HCT116 (cell line): ENCODE data around the gene CHAF1B. TPM values are rescaled to one million over a fixed set of nuclear protein-coding genes. Genes with fewer than 3 reads are reported as not detected.
"Not testable (repeated sequence)": the region's sequence is repeated elsewhere in the genome, so short reads cannot be mapped to it uniquely, and the experiment has no call there.

Experiments used
- ATAC-seq: fragments of 200-7000 bp; cut with Tn5 transposase; 2 replicates; pipeline ENCODE4 v1.9.1; 2020; ENCODE audit warnings: mild to moderate bottlenecking, moderate library complexity
- BruUV-seq: library from RNA; stranded (reverse); fragments of 400-500 nt; replicated peaks from 2 replicates; lab custom pipeline; 2021; lab: Mats Ljungman, UMichigan
- CTCF ChIA-PET: fragments of 300-600 bp; sonication (Branson Sonifier 250); formaldehyde crosslinking; loops from one replicate; lab custom pipeline; 2021; ENCODE audit warnings: antibody characterized with exemption; lab: Charles Lee
- POLR2A ChIA-PET: fragments of 300-600, 350-600 bp; sonication (Branson Sonifier 250); formaldehyde crosslinking; loops from one replicate; lab custom pipeline; 2021; ENCODE audit warnings: antibody characterized with exemption; lab: Charles Lee
- RAD21 ChIA-PET, 2 experiments: fragments of 300-600 bp; sonication (Branson Sonifier 250); formaldehyde crosslinking; loops; one replicate each; lab custom pipeline; 2023; ENCODE audit warnings: low total read pairs in 2 of 2; ENCODE audit not compliant: uncharacterized antibody in 2 of 2, unreplicated experiment in 2 of 2, low non-redundant PET in 1 of 2; lab: Charles Lee
- DNase-seq: peaks from one replicate; pipeline ENCODE4 v3.0.0-alpha.2; 2010; ENCODE audit warnings: low read depth, low spot score
- H2AFZ ChIP-seq: fragments of 200-600 bp; shearing (Covaris generic), sonication (generic); 2 replicates; pipeline ENCODE4 v1.6.1; 2017; ENCODE audit warnings: low read depth, mixed run types, mixed read lengths, antibody characterized with exemption, low read length; ENCODE audit not compliant: poor library complexity, severe bottlenecking
- H3K27ac ChIP-seq: 2 replicates; pipeline ENCODE4 v1.5.1; 2012; ENCODE audit warnings: low read depth, low read length
- H3K27me3 ChIP-seq: fragments of 200-600 bp; sonication (generic); 2 replicates; pipeline ENCODE4 v1.6.1; 2016; ENCODE audit warnings: mixed run types, low read length, mixed read lengths; ENCODE audit not compliant: insufficient read depth
- H3K36me3 ChIP-seq, 2 experiments: fragments of 200-500 bp in 1 of 2; fragments of 200-600 bp in 1 of 2; sonication (Bioruptor generic) in 1 of 2; sonication (generic) in 1 of 2; 2 replicates each; pipeline versions ENCODE4 v1.5.1 to v1.6.1; 2014 to 2016; ENCODE audit warnings: low read length in 2 of 2, inconsistent platforms in 1 of 2, mixed read lengths in 1 of 2, mixed run types in 1 of 2; ENCODE audit not compliant: insufficient read depth in 2 of 2, control insufficient read depth in 1 of 2
- H3K4me1 ChIP-seq, 2 experiments: fragments of 200-600 bp in 1 of 2; sonication (generic) in 1 of 2; 2 replicates each; pipeline versions ENCODE4 v1.5.1 to v1.6.1; 2012 to 2017; ENCODE audit warnings: low read length in 2 of 2, inconsistent platforms in 1 of 2, mild to moderate bottlenecking in 1 of 2, mixed read lengths in 1 of 2, mixed run types in 1 of 2, moderate library complexity in 1 of 2; ENCODE audit not compliant: insufficient read depth in 2 of 2, control insufficient read depth in 1 of 2
- H3K4me2 ChIP-seq: fragments of 200-600 bp; sonication (generic); 2 replicates; pipeline ENCODE4 v1.6.1; 2017; ENCODE audit warnings: mixed run types, low read length, mixed read lengths
- H3K4me3 ChIP-seq, 2 experiments: fragments of 200-600 bp in 1 of 2; sonication (generic) in 1 of 2; replicated peaks in 1 of 2; 2 replicates each; pipeline ENCODE4 v1.5.1; 2011 to 2016; ENCODE audit warnings: low read length in 2 of 2, control low read depth in 1 of 2, low read depth in 1 of 2, mild to moderate bottlenecking in 1 of 2, mixed read lengths in 1 of 2, mixed run types in 1 of 2
- H3K79me2 ChIP-seq: fragments of 200-600 bp; sonication (generic); 2 replicates; pipeline ENCODE4 v1.6.1; 2017; ENCODE audit warnings: mild to moderate bottlenecking, mixed run types, low read length, moderate library complexity, mixed read lengths; ENCODE audit not compliant: insufficient read depth
- H3K9ac ChIP-seq: fragments of 200-600 bp; sonication (generic); 2 replicates; pipeline ENCODE4 v1.6.1; 2016; ENCODE audit warnings: low read length, mixed read lengths
- H3K9me2 ChIP-seq: fragments of 200-600 bp; sonication (generic), shearing (Covaris generic); 2 replicates; pipeline ENCODE4 v1.6.1; 2017; ENCODE audit warnings: mixed run types, mild to moderate bottlenecking, moderate library complexity; ENCODE audit not compliant: insufficient read depth
- H3K9me3 ChIP-seq, 2 experiments: fragments of 200-500 bp in 1 of 2; fragments of 200-600 bp in 1 of 2; sonication (Bioruptor generic) in 1 of 2; sonication (generic) in 1 of 2; 2 replicates each; pipeline ENCODE4 v1.6.1; 2014 to 2017; ENCODE audit warnings: low read length in 2 of 2, mixed read lengths in 2 of 2, inconsistent platforms in 1 of 2, low read depth in 1 of 2, mild to moderate bottlenecking in 1 of 2, mixed run types in 1 of 2, moderate library complexity in 1 of 2; ENCODE audit not compliant: control insufficient read depth in 1 of 2, insufficient read depth in 1 of 2
- H4K20me1 ChIP-seq: fragments of 200-600 bp; sonication (generic), shearing (Covaris generic); 2 replicates; pipeline ENCODE4 v1.6.1; 2017; ENCODE audit warnings: mixed run types, mild to moderate bottlenecking, moderate library complexity; ENCODE audit not compliant: insufficient read depth
- CBX3 ChIP-seq: IDR thresholded peaks from 2 replicates; pipeline ENCODE4 v1.6.1; 2012; ENCODE audit warnings: low read depth
- FOSL1 ChIP-seq: IDR thresholded peaks from 2 replicates; pipeline ENCODE4 v1.6.1; 2012; ENCODE audit warnings: low read depth
- MAX ChIP-seq: IDR thresholded peaks from 2 replicates; pipeline ENCODE4 v1.6.1; 2012
- POLR2A ChIP-seq: IDR thresholded peaks from 2 replicates; pipeline ENCODE4 v1.7.0; 2011; ENCODE audit warnings: borderline replicate concordance; ENCODE audit not compliant: insufficient read depth, insufficient read length; ENCODE audit errors: extremely low read depth
- POLR2AphosphoS5 ChIP-seq: IDR thresholded peaks from 2 replicates; pipeline ENCODE4 v1.6.1; 2011; ENCODE audit warnings: mild to moderate bottlenecking, low read depth, low read length, moderate library complexity
- TCF7L2 ChIP-seq: IDR thresholded peaks from 2 replicates; pipeline ENCODE4 v1.7.0; 2011; ENCODE audit warnings: borderline replicate concordance, inconsistent platforms; ENCODE audit not compliant: insufficient read depth, insufficient read length; ENCODE audit errors: extremely low read depth
- ZBTB33 ChIP-seq: IDR thresholded peaks from 2 replicates; pipeline ENCODE4 v1.6.1; 2011; ENCODE audit warnings: mild to moderate bottlenecking, low read length, moderate library complexity; ENCODE audit not compliant: insufficient replicate concordance; ENCODE audit errors: extremely low read depth
- ZNF274 ChIP-seq: fragments of 200-500 bp; sonication (Bioruptor generic); IDR thresholded peaks from 2 replicates; pipeline ENCODE4 v1.6.1; 2014; ENCODE audit warnings: mild to moderate bottlenecking, low read depth, low read length, inconsistent platforms
- intact Hi-C: fragments of 100-400 bp; cut with micrococcal nuclease; formaldehyde crosslinking; loops from 2 replicates; pipeline ENCODE4 v1.10.0; 2022
- total RNA-seq: library from RNA; stranded (reverse); gene quantifications from one replicate; pipeline ENCODE4 v1.2.1, GENCODE V29; 2021; ENCODE audit not compliant: unreplicated experiment

The CHAF1B gene
- total RNA-seq, 1 experiment from 2014 or later: 26.1 TPM

- H3K4me2 ChIP-seq, H3K4me1 ChIP-seq, RAD21 ChIA-PET, H3K4me3 ChIP-seq, DNase-seq, H2AFZ ChIP-seq, ATAC-seq, H3K79me2 ChIP-seq, H4K20me1 ChIP-seq, H3K27me3 ChIP-seq, H3K27ac ChIP-seq, BruUV-seq, H3K9me2 ChIP-seq, POLR2A ChIA-PET, H3K9ac ChIP-seq, intact Hi-C loops, H3K9me3 ChIP-seq, CTCF ChIA-PET: not testable (repeated sequence)
- peaks cover 35 to 65% of the 10 kb centered on the region in 2 experiments; a peak in 3 of 4 replicates for H3K36me3 ChIP-seq
These were observed 42.6 kb upstream of the CHAF1B start for GRCh38 chr21:36342581-36342980.

GRCh38 chr21:36344931-36345330 is 40.3 kb upstream of the CHAF1B start:
- Histone ChIP-seq H4K20me1 (no peaks in the 10 kb centered on the region), H3K27ac (no peak overlapping the region), H3K9ac (no peak overlapping the region), H3K36me3 (peaks cover 30 to 59% of the 10 kb centered on the region in 2 experiments; a peak in 3 of 4 replicates), H3K79me2 (no peaks in the 10 kb centered on the region), H3K9me3 (no peaks in the 10 kb centered on the region), H3K27me3 (no peaks in the 10 kb centered on the region), H3K4me2 (no peak overlapping the region), H3K9me2 (no peaks in the 10 kb centered on the region), H3K4me1 (no peaks in the 10 kb centered on the region), H2AFZ (no peak overlapping the region), H3K4me3 (no peak overlapping the region)
- ChIA-PET CTCF (no interaction called here), RAD21 (no interaction called here), POLR2A (no interaction called here)
- no TSS peak for BruUV-seq
- DNase-seq: no peak
- TF ChIP-seq TCF7L2 (no peak), FOSL1 (no peak), CBX3 (no peak), ZBTB33 (no peak), POLR2AphosphoS5 (no peak), MAX (no peak), ZNF274 (no peak), POLR2A (no peak)
- intact Hi-C loops: no loop called here
- ATAC-seq: no peak
